ENCODE results near the gene RYR2.

GRCh38 chr1:237834461-237834860 is 792.5 kb downstream of the RYR2 start:
- TF ChIP-seq EZH2phosphoT487 (IDR thresholded peaks at IDR 0.05; ENCODE audit: low read depth, severe bottlenecking, unreplicated experiment) = no peak
- TF ChIP-seq, protein P1, sequence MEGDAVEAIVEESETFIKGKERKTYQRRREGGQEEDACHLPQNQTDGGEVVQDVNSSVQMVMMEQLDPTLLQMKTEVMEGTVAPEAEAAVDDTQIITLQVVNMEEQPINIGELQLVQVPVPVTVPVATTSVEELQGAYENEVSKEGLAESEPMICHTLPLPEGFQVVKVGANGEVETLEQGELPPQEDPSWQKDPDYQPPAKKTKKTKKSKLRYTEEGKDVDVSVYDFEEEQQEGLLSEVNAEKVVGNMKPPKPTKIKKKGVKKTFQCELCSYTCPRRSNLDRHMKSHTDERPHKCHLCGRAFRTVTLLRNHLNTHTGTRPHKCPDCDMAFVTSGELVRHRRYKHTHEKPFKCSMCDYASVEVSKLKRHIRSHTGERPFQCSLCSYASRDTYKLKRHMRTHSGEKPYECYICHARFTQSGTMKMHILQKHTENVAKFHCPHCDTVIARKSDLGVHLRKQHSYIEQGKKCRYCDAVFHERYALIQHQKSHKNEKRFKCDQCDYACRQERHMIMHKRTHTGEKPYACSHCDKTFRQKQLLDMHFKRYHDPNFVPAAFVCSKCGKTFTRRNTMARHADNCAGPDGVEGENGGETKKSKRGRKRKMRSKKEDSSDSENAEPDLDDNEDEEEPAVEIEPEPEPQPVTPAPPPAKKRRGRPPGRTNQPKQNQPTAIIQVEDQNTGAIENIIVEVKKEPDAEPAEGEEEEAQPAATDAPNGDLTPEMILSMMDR (IDR thresholded peaks at IDR 0.05; ENCODE audit: poor library complexity) = no peak

Data from hepatocyte (in vitro differentiated cells).